Measurements from ENCODE around the gene IREB2. TPM values are rescaled to one million over a fixed set of nuclear protein-coding genes. Genes with fewer than 3 reads are reported as not detected.

Gene IREB2
- total RNA-seq, 1 experiment from 2014 or later, result 89.5 TPM

- no peak for TF ChIP-seq SMAD3 (CRISPR knock-in tag; IDR thresholded peaks at IDR 0.05; ENCODE audit: borderline replicate concordance)
- no peak for TF ChIP-seq NFATC4 (CRISPR knock-in tag; IDR thresholded peaks at IDR 0.05)
- TF ChIP-seq PRDM15 (CRISPR knock-in tag; IDR thresholded peaks at IDR 0.05), result no peak
- TF ChIP-seq NR2C2 (CRISPR knock-in tag; IDR thresholded peaks at IDR 0.05), result no peak
- TF ChIP-seq JUN (CRISPR knock-in tag; IDR thresholded peaks at IDR 0.05), result no peak
- no peak for TF ChIP-seq MYBL2 (CRISPR knock-in tag; IDR thresholded peaks at IDR 0.05)
Observed at GRCh38 chr15:78390826-78391225, 47.2 kb upstream of the IREB2 start (continued).

GRCh38 chr15:78391781-78392180, 46.2 kb upstream of the IREB2 start:
- ATAC-seq, result no peak
- H3K36me3 Mint-ChIP-seq, result no peaks in the 10 kb centered on the region
- 0 out of 2 replicates have a peak overlapping the region, but pooled peaks have one; percentile 16 for H3K27ac Mint-ChIP-seq
- H3K9me3 Mint-ChIP-seq, result peaks cover 6% of the 10 kb centered on the region
- peaks cover 78% of the 10 kb centered on the region for H3K4me1 Mint-ChIP-seq
- TF ChIP-seq IRF2 (CRISPR knock-in tag; IDR thresholded peaks at IDR 0.05; ENCODE audit: borderline replicate concordance, low read depth) (no peak), TEAD4 (CRISPR knock-in tag; IDR thresholded peaks at IDR 0.05) (no peak), MXD4 (CRISPR knock-in tag; IDR thresholded peaks at IDR 0.05; ENCODE audit: borderline replicate concordance) (no peak), ERG (CRISPR knock-in tag; IDR thresholded peaks at IDR 0.05) (no peak), GRHL2 (CRISPR knock-in tag; IDR thresholded peaks at IDR 0.05; ENCODE audit: insufficient replicate concordance, severe bottlenecking) (no peak), ZNF416 (CRISPR knock-in tag; IDR thresholded peaks at IDR 0.05) (no peak), ATF3 (CRISPR knock-in tag; conservative IDR thresholded peaks at IDR 0.05) (no peak)
- POLR2A ChIA-PET, result interaction anchor here (1.0 kb wide), 1 partner anchor 14 kb away, joined by 3 read pairs; no protein-coding TSS in a partner anchor
- no peak overlapping the region for H3K4me3 Mint-ChIP-seq
- CTCF ChIA-PET, result interaction anchor here (1.1 kb wide), 1 partner anchor 10 kb away, joined by 3 read pairs; no protein-coding TSS in a partner anchor
- DNase-seq (ENCODE audit: low spot score), result no peak
- no peaks in the 10 kb centered on the region; the same call in 1 of the 2 replicates for H3K27me3 Mint-ChIP-seq (ENCODE audit: low read depth)

- POLR2A ChIA-PET, result interaction anchor here (1.0 kb wide), 1 partner anchor 13 kb away, joined by 3 read pairs; no protein-coding TSS in a partner anchor
- CTCF ChIA-PET, result interaction anchor here (0.7 kb wide), 1 partner anchor 23 kb away, joined by 4 read pairs; no protein-coding TSS in a partner anchor
Observed at GRCh38 chr15:78392430-78392829, 45.6 kb upstream of the IREB2 start.

More at GRCh38 chr15:78392430-78392829, 45.6 kb upstream of the IREB2 start:
- H3K36me3 Mint-ChIP-seq, result no peaks in the 10 kb centered on the region
- H3K27ac Mint-ChIP-seq, result no peak overlapping the region
- H3K9me3 Mint-ChIP-seq, result peaks cover 6% of the 10 kb centered on the region
- ATAC-seq, result peak; percentile 14
- TF ChIP-seq NR2C2 (CRISPR knock-in tag; IDR thresholded peaks at IDR 0.05) (no peak), SP1 (CRISPR knock-in tag; conservative IDR thresholded peaks at IDR 0.05) (no peak), JUN (CRISPR knock-in tag; IDR thresholded peaks at IDR 0.05) (no peak), STAT6 (CRISPR knock-in tag; conservative IDR thresholded peaks at IDR 0.05; ENCODE audit: low read depth) (no peak), NFATC4 (CRISPR knock-in tag; IDR thresholded peaks at IDR 0.05) (no peak), ATF3 (CRISPR knock-in tag; conservative IDR thresholded peaks at IDR 0.05) (no peak), OVOL2 (CRISPR knock-in tag; IDR thresholded peaks at IDR 0.05; ENCODE audit: borderline replicate concordance) (no peak), CREB1 (CRISPR knock-in tag; IDR thresholded peaks at IDR 0.05) (no peak), AR (CRISPR knock-in tag; IDR thresholded peaks at IDR 0.05) (no peak)
- H3K4me1 Mint-ChIP-seq, result peaks cover 76% of the 10 kb centered on the region
- H3K27me3 Mint-ChIP-seq (ENCODE audit: low read depth), result no peaks in the 10 kb centered on the region; the same call in none of the 2 replicates
- DNase-seq (ENCODE audit: low spot score), result peak; percentile 38
- no peak overlapping the region for H3K4me3 Mint-ChIP-seq

All from WTC11 (cell line).